ENCODE results near the gene EAF1. TPM values are rescaled to one million over a fixed set of nuclear protein-coding genes. Genes with fewer than 3 reads are reported as not detected.
"Not testable (repeated sequence)": the region's sequence is repeated elsewhere in the genome, so short reads cannot be mapped to it uniquely, and the experiment has no call there.

The EAF1 gene
- polyA plus RNA-seq, 12 donors: 2.9 to 20.3 (median 13.4) TPM; not detected in 1

GRCh38 chr3:15478640-15478979 lies 51.2 kb downstream of the EAF1 start:
- no peak for DNase-seq

GRCh38 chr3:15479400-15480224 lies 52.2 kb downstream of the EAF1 start:
- DNase-seq: no peak

DNA sequence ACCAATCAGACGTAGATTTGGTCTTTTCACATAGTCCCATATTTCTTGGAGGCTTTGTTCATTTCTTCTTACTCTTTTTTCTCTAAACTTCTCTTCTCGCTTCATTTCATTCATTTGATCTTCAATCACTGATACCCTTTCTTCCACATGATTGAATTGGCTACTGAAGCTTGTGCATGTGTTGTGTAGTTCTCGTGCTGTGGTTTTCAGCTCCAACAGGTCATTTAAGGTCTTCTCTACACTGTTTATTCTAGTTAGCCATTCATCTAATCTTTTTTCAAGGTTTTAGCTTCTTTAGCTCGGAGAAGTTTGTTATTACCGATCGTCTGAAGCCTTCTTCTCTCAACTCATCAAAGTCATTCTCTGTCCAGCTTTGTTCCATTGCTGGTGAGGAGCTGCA lies 57.2 kb downstream of the EAF1 start:
- DNase-seq: not testable (repeated sequence)

DNA sequence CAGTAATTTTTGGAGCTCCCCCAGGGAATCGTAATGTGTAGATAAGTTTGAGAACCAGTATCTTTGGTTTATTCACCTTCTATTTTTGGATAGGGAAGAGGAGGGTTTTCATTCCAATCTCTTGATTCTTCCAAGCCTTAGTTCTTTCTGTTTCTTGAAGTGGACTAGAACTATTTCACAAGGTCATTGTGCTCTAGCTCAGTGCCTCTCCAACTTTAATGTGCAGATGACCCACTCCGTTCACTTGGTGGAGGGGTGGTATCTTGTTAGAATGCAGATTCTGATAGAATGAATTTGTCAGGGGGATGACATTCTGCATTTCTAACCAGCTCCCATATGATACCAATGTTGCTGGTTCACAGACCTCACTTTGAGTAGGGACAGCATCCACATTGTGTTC lies 58.6 kb downstream of the EAF1 start:
- DNase-seq: no peak

- DNase-seq: no peak
Observed at GRCh38 chr3:15486979-15487378, 59.6 kb downstream of the EAF1 start.

DNA sequence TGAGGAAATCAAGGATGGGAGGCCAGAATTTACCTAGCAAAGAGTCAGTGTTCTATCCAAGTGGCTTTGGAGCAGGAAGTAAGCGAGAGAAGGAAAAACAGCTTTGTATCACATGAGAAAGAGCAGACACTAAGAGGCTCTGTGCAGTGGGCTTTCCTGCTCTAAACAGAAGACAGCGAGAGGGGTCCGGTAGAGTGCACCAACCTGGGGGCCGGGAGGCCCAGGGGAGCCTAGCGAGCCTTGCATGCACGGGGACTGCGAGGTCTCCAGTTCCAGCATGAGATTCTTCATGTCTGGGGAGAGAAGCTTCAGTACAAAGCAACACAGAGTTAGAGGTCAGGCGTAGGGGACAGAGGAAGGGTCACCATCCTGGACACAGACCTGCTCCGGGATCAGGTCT lies 60.6 kb downstream of the EAF1 start:
- DNase-seq: no peak

- DNase-seq: no peak
Observed at GRCh38 chr3:15490158-15490557, 62.8 kb downstream of the EAF1 start.

DNA sequence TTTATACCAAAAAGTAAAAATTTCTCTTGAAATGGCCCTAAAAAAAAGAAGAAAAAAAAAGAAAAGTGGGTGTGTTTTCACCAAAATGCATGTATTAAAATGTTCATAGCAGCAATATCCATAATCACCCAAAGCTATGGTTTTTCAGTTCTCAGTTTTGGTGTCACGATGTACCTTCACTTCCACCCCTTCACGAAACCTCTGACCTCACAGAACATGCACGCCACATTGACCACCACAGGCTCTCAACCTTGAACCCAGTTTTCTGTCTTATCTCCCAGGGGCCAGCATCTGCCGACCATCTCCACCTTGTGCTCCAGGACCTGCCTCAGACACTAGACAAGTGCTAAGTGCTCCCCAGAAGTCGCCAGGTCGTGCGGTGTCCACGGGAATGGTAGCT lies 63.7 kb downstream of the EAF1 start:
- no peak for DNase-seq

Other genes starting within 250 kb of the EAF1 start
- 10 to 100 TPM in 11 of 12 donors, not detected in 1; 22.0 to 42.1 (median 30.9) TPM for gene CAPN7, start 221.4 kb upstream of the EAF1 start, polyA plus RNA-seq (ENCODE audit: insufficient read length in 12 of 12)
- gene SH3BP5, start 95.0 kb upstream of the EAF1 start, polyA plus RNA-seq (ENCODE audit: insufficient read length in 12 of 12): 10 to 100 TPM in 11 of 12 donors, not detected in 1; 22.2 to 66.6 (median 31.8) TPM
- 10 to 100 TPM in 10 of 12 donors, 1 to 10 TPM in 1, not detected in 1; 8.9 to 21.9 (median 16.5) TPM for gene METTL6, start 54 bp upstream of the EAF1 start, polyA plus RNA-seq (ENCODE audit: insufficient read length in 12 of 12)
- gene COLQ, start 94.1 kb downstream of the EAF1 start, polyA plus RNA-seq (ENCODE audit: insufficient read length in 12 of 12): 10 to 100 TPM in 11 of 12 donors, not detected in 1; 15.0 to 57.1 (median 29.3) TPM
- 10 to 100 TPM in 2 of 12 donors, 1 to 10 TPM in 8, not detected in 2; 6.6 to 13.7 (median 8.5) TPM for gene HACL1, start 174.0 kb downstream of the EAF1 start, polyA plus RNA-seq (ENCODE audit: insufficient read length in 12 of 12)
- gene BTD, start 174.1 kb downstream of the EAF1 start, polyA plus RNA-seq (ENCODE audit: insufficient read length in 12 of 12): 10 to 100 TPM in 10 of 12 donors, 1 to 10 TPM in 1, not detected in 1; 8.9 to 26.7 (median 13.5) TPM